Left ventricle myocardium inferior (tissue), 1 donor: ENCODE results near the gene PARL. TPM values are rescaled to one million over a fixed set of nuclear protein-coding genes. Genes with fewer than 3 reads are reported as not detected.

Source experiments
- DNase-seq: peaks from one replicate; pipeline ENCODE4 v3.0.0-alpha.2; 2020
- H3K27ac ChIP-seq: fragments of 200-600 bp; replicated peaks from 2 replicates; pipeline ENCODE4 v1.8.0; 2021
- H3K27me3 ChIP-seq: fragments of 200-600 bp; 2 replicates; pipeline ENCODE4 v1.8.0; 2021; ENCODE audit warnings: low read depth
- H3K36me3 ChIP-seq: fragments of 200-600 bp; 2 replicates; pipeline ENCODE4 v1.8.0; 2021
- H3K4me1 ChIP-seq: fragments of 200-600 bp; 2 replicates; pipeline ENCODE4 v1.8.0; 2021
- H3K4me3 ChIP-seq: fragments of 200-600 bp; 2 replicates; pipeline ENCODE4 v1.8.0; 2021; ENCODE audit warnings: mild to moderate bottlenecking, moderate library complexity
- H3K9me3 ChIP-seq: fragments of 200-600 bp; replicated peaks from 2 replicates; pipeline ENCODE4 v1.8.0; 2021
- CTCF ChIP-seq: fragments of 200-600 bp; IDR thresholded peaks from 2 replicates; pipeline ENCODE4 v1.8.0; 2021; ENCODE audit warnings: antibody characterized with exemption, mild to moderate bottlenecking, borderline replicate concordance
- intact Hi-C: fragments of 100-400 bp; cut with micrococcal nuclease; formaldehyde crosslinking; loops from one replicate; pipeline ENCODE4 v1.11.0; 2022
- total RNA-seq: library from RNA; stranded (reverse); fragmentation: NEBNext Ultra II Directional; extraction: Animal tissue kit (Norgen Biotek cat#: 25700); gene quantifications from one replicate; pipeline ENCODE4 v1.2.1, GENCODE V29; 2021
- donor health status: DM: no; HTN: yes; CAD: no; lungs with severe emphysema.

PARL gene
- total RNA-seq, 1 donor from 2014 or later: 52.8 TPM

- no peak for DNase-seq
- intact Hi-C loops: no loop called here
- H3K4me3 ChIP-seq: no peak overlapping the region
- H3K27ac ChIP-seq: no peak overlapping the region
- peaks cover 54% of the 10 kb centered on the region for H3K36me3 ChIP-seq
- H3K4me1 ChIP-seq: no peaks in the 10 kb centered on the region
- TF ChIP-seq CTCF: no peak
- no peaks in the 10 kb centered on the region for H3K27me3 ChIP-seq
- no peaks in the 10 kb centered on the region for H3K9me3 ChIP-seq
Measured at GRCh38 chr3:183811638-183812037, 73.0 kb downstream of the PARL start.

GRCh38 chr3:183810643-183811594 lies 73.8 kb downstream of the PARL start:
- H3K4me3 ChIP-seq: no peak overlapping the region
- H3K4me1 ChIP-seq: no peaks in the 10 kb centered on the region
- DNase-seq: no peak
- H3K27me3 ChIP-seq: no peaks in the 10 kb centered on the region
- TF ChIP-seq CTCF: no peak
- H3K9me3 ChIP-seq: no peaks in the 10 kb centered on the region
- intact Hi-C loops: no loop called here
- no peak overlapping the region for H3K27ac ChIP-seq
- peaks cover 56% of the 10 kb centered on the region for H3K36me3 ChIP-seq

- Histone ChIP-seq H3K27me3 (no peaks in the 10 kb centered on the region), H3K4me1 (no peaks in the 10 kb centered on the region), H3K4me3 (no peak overlapping the region), H3K9me3 (no peaks in the 10 kb centered on the region), H3K36me3 (peaks cover 73% of the 10 kb centered on the region), H3K27ac (no peak overlapping the region)
- intact Hi-C loops: no loop called here
- no peak for DNase-seq
- no peak for TF ChIP-seq CTCF
Measured at GRCh38 chr3:183809270-183809669, 75.4 kb downstream of the PARL start.

- Histone ChIP-seq H3K4me1 (no peaks in the 10 kb centered on the region), H3K36me3 (peaks cover 80% of the 10 kb centered on the region), H3K4me3 (no peak overlapping the region), H3K27ac (no peak overlapping the region), H3K27me3 (no peaks in the 10 kb centered on the region), H3K9me3 (no peaks in the 10 kb centered on the region)
- no peak for DNase-seq
- intact Hi-C loops: no loop called here
- TF ChIP-seq CTCF: no peak
Measured at GRCh38 chr3:183808355-183808754, 76.3 kb downstream of the PARL start.

- intact Hi-C loops: no loop called here
Measured at GRCh38 chr3:183807881-183808280, 76.8 kb downstream of the PARL start.

More at GRCh38 chr3:183807881-183808280, 76.8 kb downstream of the PARL start:
- DNase-seq: no peak
- H3K4me3 ChIP-seq: no peak overlapping the region
- H3K27ac ChIP-seq: no peak overlapping the region
- peaks cover 1% of the 10 kb centered on the region for H3K4me1 ChIP-seq
- no peaks in the 10 kb centered on the region for H3K27me3 ChIP-seq
- H3K9me3 ChIP-seq: no peaks in the 10 kb centered on the region
- H3K36me3 ChIP-seq: peaks cover 85% of the 10 kb centered on the region
- no peak for TF ChIP-seq CTCF
